ENCODE results near the gene RPL35.

DNA sequence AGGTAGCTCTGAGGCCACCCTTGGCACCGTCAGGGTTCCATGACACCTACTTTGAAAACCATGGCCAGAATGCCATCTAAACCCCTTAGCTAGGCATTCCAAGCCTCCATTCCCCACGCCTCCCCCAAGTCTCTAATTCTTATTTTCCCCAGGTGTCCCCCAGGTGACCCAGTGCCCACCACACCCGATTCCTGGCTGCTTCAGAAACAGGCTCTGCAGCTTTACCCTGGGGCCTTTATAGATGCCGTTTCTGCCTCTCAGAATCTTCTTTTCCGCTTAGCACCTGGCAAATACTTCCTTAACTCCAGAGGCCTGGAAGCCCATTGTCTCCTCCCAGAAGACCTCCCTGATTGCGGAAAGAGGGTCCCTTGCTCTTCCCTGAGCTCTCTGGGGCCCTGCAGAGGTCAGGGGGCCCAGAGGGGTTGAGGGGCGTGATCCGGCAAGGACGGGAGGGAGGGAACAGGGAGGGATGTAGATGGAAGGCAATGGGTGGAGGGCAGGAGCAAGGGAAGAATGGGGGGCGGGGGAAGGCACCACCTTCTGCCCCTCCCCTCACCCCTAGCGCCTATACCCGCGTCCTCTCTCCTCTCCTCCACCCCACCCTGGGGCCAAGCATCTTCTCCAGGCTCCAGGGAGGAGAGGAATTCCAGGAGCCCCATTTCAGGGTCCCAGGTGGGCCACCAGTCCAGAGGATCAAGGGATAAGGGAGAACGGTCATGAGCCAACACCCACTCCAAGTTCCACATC, 20.5 kb downstream of the RPL35 start:
- TF ChIP-seq, protein P1, sequence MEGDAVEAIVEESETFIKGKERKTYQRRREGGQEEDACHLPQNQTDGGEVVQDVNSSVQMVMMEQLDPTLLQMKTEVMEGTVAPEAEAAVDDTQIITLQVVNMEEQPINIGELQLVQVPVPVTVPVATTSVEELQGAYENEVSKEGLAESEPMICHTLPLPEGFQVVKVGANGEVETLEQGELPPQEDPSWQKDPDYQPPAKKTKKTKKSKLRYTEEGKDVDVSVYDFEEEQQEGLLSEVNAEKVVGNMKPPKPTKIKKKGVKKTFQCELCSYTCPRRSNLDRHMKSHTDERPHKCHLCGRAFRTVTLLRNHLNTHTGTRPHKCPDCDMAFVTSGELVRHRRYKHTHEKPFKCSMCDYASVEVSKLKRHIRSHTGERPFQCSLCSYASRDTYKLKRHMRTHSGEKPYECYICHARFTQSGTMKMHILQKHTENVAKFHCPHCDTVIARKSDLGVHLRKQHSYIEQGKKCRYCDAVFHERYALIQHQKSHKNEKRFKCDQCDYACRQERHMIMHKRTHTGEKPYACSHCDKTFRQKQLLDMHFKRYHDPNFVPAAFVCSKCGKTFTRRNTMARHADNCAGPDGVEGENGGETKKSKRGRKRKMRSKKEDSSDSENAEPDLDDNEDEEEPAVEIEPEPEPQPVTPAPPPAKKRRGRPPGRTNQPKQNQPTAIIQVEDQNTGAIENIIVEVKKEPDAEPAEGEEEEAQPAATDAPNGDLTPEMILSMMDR (conservative IDR thresholded peaks at IDR 0.05 in 1 of 2, IDR thresholded peaks at IDR 0.05 in 1 of 2; ENCODE audit: low read depth in 1 of 2, low read length in 2 of 2), result no peak
- TF ChIP-seq EZH2 (IDR thresholded peaks at IDR 0.05; ENCODE audit: low read length, missing control alignments), result no peak
